SU-DHL-6 (cell line): Measurements from ENCODE around the gene COQ6.
A peak's percentile ranks its signal among the peaks of the same experiment; 100 is the strongest.
"Not testable (repeated sequence)": the region's sequence is repeated elsewhere in the genome, so short reads cannot be mapped to it uniquely, and the experiment has no call there.

Source experiments
- H2AFZ ChIP-seq: fragments of 200-600 bp; sonication (generic); 2 replicates; pipeline ENCODE4 v1.6.1; 2014; ENCODE audit warnings: low read depth, mild to moderate bottlenecking, moderate library complexity, mixed read lengths, antibody characterized with exemption, low read length; ENCODE audit not compliant: severe bottlenecking
- H3F3A ChIP-seq: fragments of 200-600 bp; shearing (Covaris generic); 2 replicates; pipeline ENCODE4 v1.6.0; 2016; ENCODE audit warnings: antibody characterized with exemption, mild to moderate bottlenecking; ENCODE audit not compliant: insufficient read depth
- H3K27ac ChIP-seq: fragments of 200-600 bp; sonication (generic); 2 replicates; pipeline ENCODE4 v1.5.1; 2016; ENCODE audit warnings: low read depth, mild to moderate bottlenecking, low read length, moderate library complexity, mixed read lengths
- H3K27me3 ChIP-seq: fragments of 200-600 bp; sonication (generic), shearing (Covaris generic); 2 replicates; pipeline ENCODE4 v1.6.0; 2014; ENCODE audit warnings: mild to moderate bottlenecking, low read length
- H3K36me3 ChIP-seq: fragments of 200-600 bp; sonication (generic); 2 replicates; pipeline ENCODE4 v1.6.1; 2014; ENCODE audit warnings: mild to moderate bottlenecking, low read length, mixed read lengths
- H3K4me2 ChIP-seq: fragments of 300-600, 200-600 bp; shearing (Covaris generic), sonication (generic); 2 replicates; pipeline ENCODE4 v1.6.0; 2014; ENCODE audit warnings: low read length, low read depth, mild to moderate bottlenecking; ENCODE audit not compliant: poor library complexity, severe bottlenecking
- H3K4me3 ChIP-seq: fragments of 200-600 bp; sonication (generic); 2 replicates; pipeline ENCODE4 v1.5.1; 2014; ENCODE audit warnings: antibody characterized with exemption, low read length, mild to moderate bottlenecking, mixed read lengths; ENCODE audit not compliant: insufficient read depth, poor library complexity, severe bottlenecking
- H3K79me2 ChIP-seq: fragments of 200-600 bp; sonication (generic); 2 replicates; pipeline ENCODE4 v1.6.1; 2014; ENCODE audit warnings: mild to moderate bottlenecking, low read length, moderate library complexity; ENCODE audit not compliant: insufficient read depth
- H3K9ac ChIP-seq: fragments of 200-600 bp; sonication (generic); 2 replicates; pipeline ENCODE4 v1.7.0; 2014; ENCODE audit warnings: mild to moderate bottlenecking, low read length
- H3K9me2 ChIP-seq: fragments of 200-600 bp; sonication (generic); replicated peaks from 2 replicates; pipeline ENCODE4 v1.6.1; 2014; ENCODE audit warnings: low read length; ENCODE audit not compliant: insufficient read depth
- H3K9me3 ChIP-seq: fragments of 200-600 bp; sonication (generic); 2 replicates; pipeline ENCODE4 v1.6.1; 2014; ENCODE audit warnings: low read length, mixed read lengths; ENCODE audit not compliant: insufficient read depth
- H4K20me1 ChIP-seq: fragments of 200-600 bp; sonication (generic); 2 replicates; pipeline ENCODE4 v1.6.1; 2014; ENCODE audit warnings: low read depth, mild to moderate bottlenecking, antibody characterized with exemption, low read length, moderate library complexity, mixed read lengths
- EZH2phosphoT487 ChIP-seq: fragments of 200-600 bp; sonication (generic), shearing (Covaris generic); conservative IDR thresholded peaks from 2 replicates; pipeline ENCODE4 v1.6.1; 2018; ENCODE audit warnings: mild to moderate bottlenecking, antibody characterized with exemption, low read length, moderate library complexity, mixed read lengths
- TF ChIP-seq, protein P1 (sequence below): fragments of 200-600 bp; sonication (generic); IDR thresholded peaks from one replicate; pipeline ENCODE4 v1.5.1; 2017; ENCODE audit warnings: antibody characterized with exemption, mild to moderate bottlenecking, low read length, moderate library complexity; ENCODE audit not compliant: insufficient read depth, poor library complexity, severe bottlenecking

The COQ6 gene

DNA sequence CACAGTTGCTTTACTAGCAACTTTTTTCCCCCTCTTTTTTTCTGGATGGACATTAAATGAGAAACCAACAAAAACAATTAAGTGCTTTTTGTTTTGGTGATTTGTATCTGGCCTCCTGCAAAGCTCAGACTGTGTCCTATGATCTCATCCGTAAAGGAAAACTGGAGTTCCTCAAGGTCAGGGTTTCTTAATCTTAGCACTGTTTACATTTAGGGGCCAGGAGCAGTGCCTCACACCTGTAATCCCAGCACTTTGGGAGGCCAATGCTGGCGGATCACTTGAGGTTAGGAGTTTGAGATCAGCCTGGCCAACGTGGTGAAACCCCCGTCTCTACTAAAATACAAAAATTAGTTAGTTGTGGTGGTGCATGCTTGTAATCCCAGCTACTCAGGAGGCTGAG, 41.0 kb downstream of the COQ6 start:
- no peaks in the 10 kb centered on the region for H4K20me1 ChIP-seq
- H3K4me3 ChIP-seq = no peak overlapping the region
- no peaks in the 10 kb centered on the region for H3K79me2 ChIP-seq
- H3K27ac ChIP-seq = no peak overlapping the region
- no peak for TF ChIP-seq EZH2phosphoT487
- TF ChIP-seq, protein P1, sequence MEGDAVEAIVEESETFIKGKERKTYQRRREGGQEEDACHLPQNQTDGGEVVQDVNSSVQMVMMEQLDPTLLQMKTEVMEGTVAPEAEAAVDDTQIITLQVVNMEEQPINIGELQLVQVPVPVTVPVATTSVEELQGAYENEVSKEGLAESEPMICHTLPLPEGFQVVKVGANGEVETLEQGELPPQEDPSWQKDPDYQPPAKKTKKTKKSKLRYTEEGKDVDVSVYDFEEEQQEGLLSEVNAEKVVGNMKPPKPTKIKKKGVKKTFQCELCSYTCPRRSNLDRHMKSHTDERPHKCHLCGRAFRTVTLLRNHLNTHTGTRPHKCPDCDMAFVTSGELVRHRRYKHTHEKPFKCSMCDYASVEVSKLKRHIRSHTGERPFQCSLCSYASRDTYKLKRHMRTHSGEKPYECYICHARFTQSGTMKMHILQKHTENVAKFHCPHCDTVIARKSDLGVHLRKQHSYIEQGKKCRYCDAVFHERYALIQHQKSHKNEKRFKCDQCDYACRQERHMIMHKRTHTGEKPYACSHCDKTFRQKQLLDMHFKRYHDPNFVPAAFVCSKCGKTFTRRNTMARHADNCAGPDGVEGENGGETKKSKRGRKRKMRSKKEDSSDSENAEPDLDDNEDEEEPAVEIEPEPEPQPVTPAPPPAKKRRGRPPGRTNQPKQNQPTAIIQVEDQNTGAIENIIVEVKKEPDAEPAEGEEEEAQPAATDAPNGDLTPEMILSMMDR = no peak
- no peak overlapping the region for H3K9ac ChIP-seq
- H2AFZ ChIP-seq = no peak overlapping the region
- H3K9me3 ChIP-seq = no peaks in the 10 kb centered on the region
- peaks cover 19% of the 10 kb centered on the region for H3F3A ChIP-seq
- no peaks in the 10 kb centered on the region for H3K27me3 ChIP-seq
- H3K4me2 ChIP-seq = no peak overlapping the region
- H3K9me2 ChIP-seq = no peaks in the 10 kb centered on the region
- H3K36me3 ChIP-seq = no peaks in the 10 kb centered on the region; the same call in 1 of the 2 replicates

DNA sequence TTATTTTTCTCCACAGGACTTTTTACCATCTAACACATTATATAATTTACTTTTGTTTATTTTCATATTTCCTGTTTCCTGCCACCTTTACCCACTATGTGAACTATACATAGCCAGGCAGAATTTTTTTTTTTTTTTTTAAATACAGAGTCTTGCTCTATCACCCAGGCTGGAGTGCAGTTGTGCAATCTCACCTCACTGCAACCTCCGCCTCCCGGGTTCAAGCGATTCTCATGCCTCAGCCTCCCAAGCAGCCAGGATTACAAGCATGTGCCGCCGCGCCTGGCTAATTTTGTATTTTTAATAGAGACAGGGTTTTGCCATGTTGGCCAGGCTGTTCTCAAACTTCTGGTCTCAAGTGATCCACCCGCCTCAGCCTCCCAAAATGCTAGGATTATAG, 44.8 kb downstream of the COQ6 start:
- H3K4me2 ChIP-seq = peak overlapping the region; percentile 67
- peak overlapping the region; percentile 35 for H3K9ac ChIP-seq
- not testable (repeated sequence) for H3K79me2 ChIP-seq, H3K36me3 ChIP-seq, H4K20me1 ChIP-seq, H3K9me2 ChIP-seq, H3K9me3 ChIP-seq, H3K27me3 ChIP-seq
- H2AFZ ChIP-seq = peak overlapping the region; percentile 49
- peak overlapping the region; percentile 21 for H3K4me3 ChIP-seq
- H3F3A ChIP-seq = peaks cover 19% of the 10 kb centered on the region
- H3K27ac ChIP-seq = peak overlapping the region; percentile 82

DNA sequence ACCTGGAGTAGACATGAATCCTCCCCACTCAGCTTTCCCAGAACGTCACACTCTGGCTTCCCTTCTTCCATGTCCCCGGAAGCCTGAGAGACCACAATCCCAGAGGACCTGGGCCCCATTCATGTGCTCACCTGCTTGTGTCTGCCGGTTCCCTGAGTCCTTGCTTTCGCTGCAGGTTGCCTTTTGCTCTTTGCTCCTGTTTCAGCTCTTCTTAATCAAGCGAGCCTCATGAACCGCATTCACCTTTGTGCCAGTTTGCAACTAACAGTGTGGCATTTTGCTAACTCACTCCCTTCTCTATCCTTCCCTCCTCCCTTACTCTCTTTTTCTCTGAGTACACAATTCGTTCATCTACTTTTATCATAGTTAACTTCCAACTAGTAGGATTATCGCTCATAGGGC, 45.9 kb downstream of the COQ6 start:
- no peaks in the 10 kb centered on the region for H4K20me1 ChIP-seq
- TF ChIP-seq, protein P1 = no peak
- no peak for TF ChIP-seq EZH2phosphoT487

DNA sequence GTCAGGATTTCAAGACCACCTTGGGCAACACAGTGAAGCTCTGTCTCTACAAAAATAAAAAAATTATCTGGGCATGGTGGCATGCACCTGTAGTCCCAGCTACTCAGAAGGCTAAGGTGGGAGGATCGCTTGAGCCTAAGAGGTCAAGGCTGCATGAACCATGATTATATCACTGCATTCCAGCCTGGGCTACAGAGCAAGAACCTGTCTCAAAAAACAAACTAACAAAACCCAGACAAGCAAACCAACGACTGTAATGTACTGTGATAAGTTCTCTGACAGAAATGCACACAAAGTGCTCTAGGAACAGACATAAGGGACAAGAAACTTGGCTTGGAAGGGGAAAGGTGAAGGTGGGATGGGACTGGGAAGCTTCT, 46.6 kb downstream of the COQ6 start:
- Histone ChIP-seq H3K27me3 (no peaks in the 10 kb centered on the region), H3K79me2 (no peaks in the 10 kb centered on the region), H3K4me3 (no peak overlapping the region), H4K20me1 (no peaks in the 10 kb centered on the region), H3K9me2 (no peaks in the 10 kb centered on the region), H3K36me3 (no peaks in the 10 kb centered on the region), H3F3A (peaks cover 19% of the 10 kb centered on the region), H2AFZ (no peak overlapping the region), H3K27ac (no peak overlapping the region), H3K9ac (no peak overlapping the region), H3K9me3 (no peaks in the 10 kb centered on the region), H3K4me2 (no peak overlapping the region)
- TF ChIP-seq, protein P1 = no peak
- no peak for TF ChIP-seq EZH2phosphoT487

More for the DNA sequence above, 45.9 kb downstream of the COQ6 start:
- Histone ChIP-seq H3K27ac (peak overlapping the region; percentile 82; the same call in 1 of the 2 replicates), H3F3A (peaks cover 19% of the 10 kb centered on the region), H3K9ac (no peak overlapping the region; the same call in 1 of the 2 replicates), H3K4me3 (no peak overlapping the region), H3K9me3 (no peaks in the 10 kb centered on the region), H2AFZ (no peak overlapping the region), H3K36me3 (no peaks in the 10 kb centered on the region), H3K27me3 (no peaks in the 10 kb centered on the region), H3K4me2 (peak overlapping the region; percentile 67), H3K79me2 (no peaks in the 10 kb centered on the region), H3K9me2 (no peaks in the 10 kb centered on the region)
